H9 (cell line): Measurements from ENCODE around the gene ZNF69. TPM values are rescaled to one million over a fixed set of nuclear protein-coding genes. Genes with fewer than 3 reads are reported as not detected.
"Not testable (repeated sequence)": the region's sequence is repeated elsewhere in the genome, so short reads cannot be mapped to it uniquely, and the experiment has no call there.

Experiments
- DNase-seq: peaks from one replicate; pipeline ENCODE4 v3.0.0-alpha.2; 2017
- H2AFZ ChIP-seq: one replicate; pipeline ENCODE4 v1.6.1; 2013; ENCODE audit warnings: mild to moderate bottlenecking, low read length, control low read depth, moderate library complexity
- H2AK5ac ChIP-seq: 2 replicates; pipeline ENCODE4 v1.6.1; 2013; ENCODE audit warnings: low read length, control low read depth, mixed read lengths; ENCODE audit not compliant: insufficient read length
- H2BK120ac ChIP-seq: one replicate; pipeline ENCODE4 v1.6.1; 2013; ENCODE audit warnings: low read depth, mild to moderate bottlenecking, low read length, control low read depth, inconsistent platforms; ENCODE audit not compliant: poor library complexity, severe bottlenecking
- H2BK12ac ChIP-seq: 2 replicates; pipeline ENCODE4 v1.6.1; 2013; ENCODE audit warnings: low read length, control low read depth, mixed read lengths, low read depth; ENCODE audit not compliant: insufficient read length
- H2BK15ac ChIP-seq: 2 replicates; pipeline ENCODE4 v1.6.1; 2013; ENCODE audit warnings: low read depth, low read length, control low read depth
- H2BK20ac ChIP-seq: one replicate; pipeline ENCODE4 v1.6.1; 2013; ENCODE audit warnings: low read depth, mild to moderate bottlenecking, low read length, control low read depth, inconsistent platforms; ENCODE audit not compliant: poor library complexity, severe bottlenecking
- H2BK5ac ChIP-seq: 2 replicates; pipeline ENCODE4 v1.6.1; 2013; ENCODE audit warnings: low read length, control low read depth, mixed read lengths; ENCODE audit not compliant: insufficient read length
- H3K14ac ChIP-seq: 2 replicates; pipeline ENCODE4 v1.6.1; 2013; ENCODE audit warnings: low read length, control low read depth; ENCODE audit not compliant: insufficient read depth
- H3K18ac ChIP-seq: 2 replicates; pipeline ENCODE4 v1.6.1; 2013; ENCODE audit warnings: low read depth, mild to moderate bottlenecking, mixed read lengths, low read length, control low read depth; ENCODE audit not compliant: insufficient read length
- H3K23ac ChIP-seq: 2 replicates; pipeline ENCODE4 v1.6.1; 2013; ENCODE audit warnings: low read length, control low read depth, mixed read lengths, low read depth; ENCODE audit not compliant: insufficient read length
- H3K23me2 ChIP-seq: 2 replicates; pipeline ENCODE4 v1.6.1; 2013; ENCODE audit warnings: low read depth, mild to moderate bottlenecking, mixed read lengths, low read length, control low read depth; ENCODE audit not compliant: insufficient read length, poor library complexity, severe bottlenecking
- H3K27ac ChIP-seq: 2 replicates; pipeline ENCODE4 v1.5.1; 2013; ENCODE audit warnings: low read length, control low read depth, mixed read lengths, low read depth; ENCODE audit not compliant: insufficient read length
- H3K27me3 ChIP-seq: 2 replicates; pipeline ENCODE4 v1.6.1; 2013; ENCODE audit warnings: low read length, control low read depth, inconsistent platforms; ENCODE audit not compliant: insufficient read depth
- H3K4ac ChIP-seq: 2 replicates; pipeline ENCODE4 v1.6.1; 2013; ENCODE audit warnings: low read depth, mild to moderate bottlenecking, control low read depth, inconsistent platforms, low read length, moderate library complexity
- H3K4me1 ChIP-seq: 2 replicates; pipeline ENCODE4 v1.6.1; 2013; ENCODE audit warnings: low read length, control low read depth, inconsistent platforms; ENCODE audit not compliant: insufficient read depth
- H3K4me2 ChIP-seq: 2 replicates; pipeline ENCODE4 v1.6.1; 2013; ENCODE audit warnings: low read length, control low read depth, mixed read lengths; ENCODE audit not compliant: insufficient read length, insufficient read depth
- H3K56ac ChIP-seq: 2 replicates; pipeline ENCODE4 v1.6.1; 2013; ENCODE audit warnings: low read depth, mild to moderate bottlenecking, mixed read lengths, low read length, control low read depth; ENCODE audit not compliant: insufficient read length
- H3K79me1 ChIP-seq: 2 replicates; pipeline ENCODE4 v1.6.1; 2013; ENCODE audit warnings: low read depth, mild to moderate bottlenecking, moderate library complexity, low read length, control low read depth, inconsistent platforms; ENCODE audit not compliant: insufficient read depth, poor library complexity, severe bottlenecking
- H3K79me2 ChIP-seq: 2 replicates; pipeline ENCODE4 v1.6.1; 2013; ENCODE audit warnings: low read length, control low read depth, inconsistent platforms; ENCODE audit not compliant: insufficient read depth
- H3K9ac ChIP-seq: 2 replicates; pipeline ENCODE4 v1.6.1; 2013; ENCODE audit warnings: low read length, control low read depth, mixed read lengths; ENCODE audit not compliant: insufficient read length; ENCODE audit errors: extremely low read depth
- H3K9me3 ChIP-seq: one replicate; pipeline ENCODE4 v1.6.1; 2013; ENCODE audit warnings: low read depth, low read length, inconsistent platforms; ENCODE audit not compliant: control insufficient read depth
- H3T11ph ChIP-seq: one replicate; pipeline ENCODE4 v1.6.1; 2013; ENCODE audit warnings: mild to moderate bottlenecking, low read length, control low read depth, inconsistent platforms
- H4K20me1 ChIP-seq: one replicate; pipeline ENCODE4 v1.6.1; 2013; ENCODE audit not compliant: control insufficient read depth, insufficient read length, insufficient read depth
- H4K5ac ChIP-seq: 2 replicates; pipeline ENCODE4 v1.6.1; 2013; ENCODE audit warnings: low read depth, mild to moderate bottlenecking, mixed read lengths, low read length, control low read depth; ENCODE audit not compliant: insufficient read length
- H4K8ac ChIP-seq: replicated peaks from 2 replicates; pipeline ENCODE4 v1.6.1; 2013; ENCODE audit warnings: low read length, control low read depth, mixed read lengths, low read depth; ENCODE audit not compliant: insufficient read length
- H4K91ac ChIP-seq: 2 replicates; pipeline ENCODE4 v1.6.1; 2013; ENCODE audit warnings: low read depth, mild to moderate bottlenecking, moderate library complexity, mixed read lengths, low read length, control low read depth; ENCODE audit not compliant: insufficient read length
- H3K27ac Mint-ChIP-seq, 3 experiments: 2 replicates in 2 of 3; 3 replicates in 1 of 3; pipeline ENCODE4 v1.8.0; 2020 to 2021; ENCODE audit warnings: mixed read lengths in 3 of 3, mild to moderate bottlenecking in 1 of 3, moderate library complexity in 1 of 3
- H3K27me3 Mint-ChIP-seq: 2 replicates; pipeline ENCODE4 v1.8.0; 2021; ENCODE audit warnings: low read depth, mild to moderate bottlenecking, moderate library complexity, mixed read lengths
- H3K36me3 Mint-ChIP-seq, 3 experiments: 2 replicates in 2 of 3; 3 replicates in 1 of 3; pipeline ENCODE4 v1.8.0; 2020 to 2021; ENCODE audit warnings: low read depth in 3 of 3, mixed read lengths in 3 of 3; ENCODE audit not compliant: insufficient read depth in 1 of 3
- H3K4me1 Mint-ChIP-seq, 2 experiments: 2 replicates each; pipeline ENCODE4 v1.8.0; 2020; ENCODE audit warnings: mixed read lengths in 2 of 2
- H3K4me3 Mint-ChIP-seq, 2 experiments: 2 replicates in 1 of 2; 3 replicates in 1 of 2; pipeline ENCODE4 v1.8.0; 2020 to 2021; ENCODE audit warnings: mild to moderate bottlenecking in 2 of 2, mixed read lengths in 2 of 2, moderate library complexity in 1 of 2
- H3K9me3 Mint-ChIP-seq, 2 experiments: 2 replicates in 1 of 2; 3 replicates in 1 of 2; pipeline ENCODE4 v1.8.0; 2020; ENCODE audit warnings: mild to moderate bottlenecking in 2 of 2, mixed read lengths in 2 of 2, moderate library complexity in 1 of 2
- CTCF ChIP-seq: fragments of 200-600 bp; sonication (generic); conservative IDR thresholded peaks from 3 replicates; pipeline ENCODE4 v1.8.0; 2021; ENCODE audit warnings: antibody characterized with exemption, mild to moderate bottlenecking
- WGBS: extraction: QIAGEN DNeasy Blood & Tissue Kit; methylation state at CpG from one replicate; pipeline ENCODE4 v1.1.7; 2013; ENCODE audit warnings: missing lambda C conversion rate, low lambda C conversion rate, mixed read lengths; ENCODE audit not compliant: insufficient read length; ENCODE audit errors: extremely low coverage; 5-methylcytosine and 5-hydroxymethylcytosine counted together
- total RNA-seq: library from RNA; stranded (reverse); gene quantifications from 2 replicates; pipeline ENCODE4 v1.2.1, GENCODE V29; 2021

ZNF69 gene
- total RNA-seq, 1 experiment from 2014 or later, result 27.3 TPM

DNA sequence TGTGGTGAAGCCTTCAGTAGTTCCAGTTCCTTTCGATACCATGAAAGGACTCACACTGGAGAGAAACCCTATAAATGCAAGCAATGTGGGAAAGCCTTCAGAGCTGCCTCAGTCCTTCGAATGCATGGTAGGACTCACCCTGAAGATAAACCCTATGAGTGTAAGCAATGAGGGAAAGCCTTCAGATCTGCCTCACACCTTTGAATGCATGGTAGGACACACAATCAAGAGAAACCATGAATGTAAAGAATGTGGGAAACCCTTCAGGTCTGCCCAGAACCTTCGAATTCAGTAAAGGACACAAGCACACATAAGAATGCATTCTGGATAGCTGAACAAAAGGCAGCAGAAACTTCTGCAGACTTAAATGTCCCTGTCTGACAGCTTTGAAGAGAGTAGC lies 18.3 kb downstream of the ZNF69 start:
- Histone ChIP-seq H3T11ph (no peak overlapping the region), H3K56ac (no peak overlapping the region), H3K79me1 (peaks cover 4% of the 10 kb centered on the region), H2BK120ac (no peak overlapping the region), H3K4me2 (no peak overlapping the region), H3K18ac (no peak overlapping the region), H4K20me1 (no peaks in the 10 kb centered on the region), H2AFZ (no peak overlapping the region), H4K5ac (no peak overlapping the region), H4K8ac (no peak overlapping the region), H3K9ac (no peak overlapping the region), H3K4me1 (no peaks in the 10 kb centered on the region), H3K23me2 (no peaks in the 10 kb centered on the region), H2BK20ac (no peak overlapping the region), H2BK5ac (no peak overlapping the region), H2BK12ac (no peak overlapping the region), H3K79me2 (no peaks in the 10 kb centered on the region), H3K9me3 (peaks cover 58% of the 10 kb centered on the region), H3K4ac (no peak overlapping the region), H3K23ac (no peak overlapping the region), H3K27me3 (no peaks in the 10 kb centered on the region), H3K27ac (no peak overlapping the region), H2AK5ac (no peak overlapping the region), H4K91ac (no peak overlapping the region), H3K14ac (no peak overlapping the region), H2BK15ac (no peak overlapping the region)
- peaks cover 29% of the 10 kb centered on the region for H3K27me3 Mint-ChIP-seq
- WGBS, result no CpG with 5 or more reads among the region's 3 CpGs
- H3K36me3 Mint-ChIP-seq, result peaks cover 86 to 90% (median 90%) of the 10 kb centered on the region in 3 experiments
- no peak overlapping the region for H3K4me3 Mint-ChIP-seq
- H3K9me3 Mint-ChIP-seq, result peaks cover 94 to 98% of the 10 kb centered on the region in 2 experiments
- no peaks in the 10 kb centered on the region for H3K4me1 Mint-ChIP-seq
- H3K27ac Mint-ChIP-seq, result no peak overlapping the region
- no peak for TF ChIP-seq CTCF
- DNase-seq, result no peak

DNA sequence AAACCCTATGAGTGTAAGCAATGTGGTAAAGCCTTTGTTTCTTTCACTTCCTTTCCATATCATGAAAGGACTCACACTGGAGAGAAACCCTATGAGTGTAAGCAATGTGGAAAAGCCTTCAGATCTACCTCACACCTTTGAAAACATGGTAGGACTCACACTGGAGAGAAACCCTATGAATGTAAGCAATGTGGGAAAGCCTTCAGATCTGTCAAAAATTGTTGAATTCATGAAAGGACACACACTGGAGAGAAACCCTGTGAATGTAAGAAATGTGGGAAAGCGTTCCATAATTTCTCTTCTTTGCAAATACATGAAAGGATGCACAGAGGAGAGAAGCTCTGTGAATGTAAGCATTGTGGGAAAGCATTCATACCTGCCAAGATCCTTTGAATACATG lies 24.4 kb downstream of the ZNF69 start:
- not testable (repeated sequence) for H3K23ac ChIP-seq, H2BK120ac ChIP-seq, H3K27ac Mint-ChIP-seq, H2AK5ac ChIP-seq, H3K14ac ChIP-seq, H3K79me1 ChIP-seq, H4K91ac ChIP-seq, H3K4me2 ChIP-seq, H3T11ph ChIP-seq, H3K27ac ChIP-seq, H3K27me3 ChIP-seq, H3K79me2 ChIP-seq, H2BK15ac ChIP-seq, H3K4me1 Mint-ChIP-seq, H2BK20ac ChIP-seq, H2BK5ac ChIP-seq, DNase-seq, H4K5ac ChIP-seq, H4K20me1 ChIP-seq, H4K8ac ChIP-seq, H3K4me3 Mint-ChIP-seq, H3K56ac ChIP-seq, H2AFZ ChIP-seq, H3K18ac ChIP-seq, H3K4ac ChIP-seq, H3K9ac ChIP-seq, H3K23me2 ChIP-seq, H3K4me1 ChIP-seq, H2BK12ac ChIP-seq
- H3K9me3 Mint-ChIP-seq, result peaks cover 93% of the 10 kb centered on the region in 2 experiments
- WGBS, result no CpG with 5 or more reads among the region's 1 CpG
- peaks cover 59 to 68% (median 66%) of the 10 kb centered on the region in 3 experiments for H3K36me3 Mint-ChIP-seq
- H3K9me3 ChIP-seq, result peaks cover 29% of the 10 kb centered on the region
- H3K27me3 Mint-ChIP-seq, result peaks cover 27% of the 10 kb centered on the region
